HepG2 (cell line): ENCODE data around the gene ARVCF. TPM values are rescaled to one million over a fixed set of nuclear protein-coding genes. Genes with fewer than 3 reads are reported as not detected.

Experiments
- ARNT2 ChIP-seq: sonication (generic); formaldehyde crosslinking; IDR thresholded peaks from 2 replicates; pipeline ENCODE4 v1.8.0; 2022; ENCODE audit warnings: mild to moderate bottlenecking, low read depth, missing genetic modification reagents, moderate library complexity
- CREM ChIP-seq, 2 experiments: sonication (generic) in 1 of 2; formaldehyde crosslinking in 1 of 2; IDR thresholded peaks; 2 replicates each; pipeline versions ENCODE4 v1.4.0 to v1.6.1; 2016 to 2020; ENCODE audit warnings: antibody characterized with exemption in 1 of 2, mild to moderate bottlenecking in 1 of 2, missing genetic modification reagents in 1 of 2
- GABPB1 ChIP-seq: IDR thresholded peaks from 2 replicates; pipeline ENCODE4 v1.6.1; 2016; ENCODE audit warnings: mild to moderate bottlenecking, missing genetic modification reagents, moderate library complexity, missing compliant biosample characterization
- GFI1 ChIP-seq: sonication (generic); formaldehyde crosslinking; IDR thresholded peaks from 2 replicates; pipeline ENCODE4 v1.5.0; 2020; ENCODE audit warnings: missing genetic modification reagents, mild to moderate bottlenecking, borderline replicate concordance
- HNRNPK ChIP-seq: fragments of 200-400 bp; formaldehyde crosslinking; IDR thresholded peaks from 2 replicates; pipeline ENCODE4 v1.6.1; 2018; ENCODE audit warnings: low read length, low read depth, moderate library complexity, mild to moderate bottlenecking; ENCODE audit not compliant: poor library complexity, severe bottlenecking
- JDP2 ChIP-seq: sonication (generic); formaldehyde crosslinking; IDR thresholded peaks from 2 replicates; pipeline ENCODE4 v1.8.1; 2022; ENCODE audit warnings: missing genetic modification reagents, borderline replicate concordance
- JUN ChIP-seq: sonication (generic); formaldehyde crosslinking; IDR thresholded peaks from 2 replicates; pipeline ENCODE4 v1.4.0; 2020; ENCODE audit warnings: mild to moderate bottlenecking, missing genetic modification reagents
- KDM6A ChIP-seq: IDR thresholded peaks from 2 replicates; pipeline ENCODE4 v1.6.1; 2016; ENCODE audit warnings: low read depth
- KLF13 ChIP-seq: sonication (generic); formaldehyde crosslinking; IDR thresholded peaks from 2 replicates; pipeline ENCODE4 v1.4.0; 2020; ENCODE audit warnings: mild to moderate bottlenecking, missing genetic modification reagents
- NFIC ChIP-seq: IDR thresholded peaks from 2 replicates; pipeline ENCODE4 v1.6.1; 2012; ENCODE audit warnings: mild to moderate bottlenecking, low read length, inconsistent platforms
- NPAS2 ChIP-seq: sonication (generic); formaldehyde crosslinking; IDR thresholded peaks from 2 replicates; pipeline ENCODE4 v1.8.0; 2022; ENCODE audit warnings: mild to moderate bottlenecking, missing genetic modification reagents, borderline replicate concordance
- NR3C1 ChIP-seq: sonication (generic); formaldehyde crosslinking; IDR thresholded peaks from 2 replicates; pipeline ENCODE4 v1.4.0; 2020; ENCODE audit warnings: missing genetic modification reagents
- PHF8 ChIP-seq: sonication (generic); formaldehyde crosslinking; IDR thresholded peaks from 2 replicates; pipeline ENCODE4 v1.5.0; 2020; ENCODE audit warnings: missing genetic modification reagents
- XBP1 ChIP-seq: sonication (generic); formaldehyde crosslinking; IDR thresholded peaks from 2 replicates; pipeline ENCODE4 v1.5.0; 2020; ENCODE audit warnings: missing genetic modification reagents
- ZBTB1 ChIP-seq: sonication (generic); formaldehyde crosslinking; IDR thresholded peaks from 2 replicates; pipeline ENCODE4 v1.4.0; 2020; ENCODE audit warnings: missing genetic modification reagents, borderline replicate concordance
- ZFP36L2 ChIP-seq: sonication (generic); formaldehyde crosslinking; IDR thresholded peaks from 2 replicates; pipeline ENCODE4 v1.4.0; 2020; ENCODE audit warnings: missing genetic modification reagents
- ZNF24 ChIP-seq: fragments of 450-650 bp; IDR thresholded peaks from 2 replicates; pipeline ENCODE4 v1.6.1; 2017; ENCODE audit warnings: antibody characterized with exemption, mild to moderate bottlenecking
- ZNF251 ChIP-seq: sonication (generic); formaldehyde crosslinking; IDR thresholded peaks from 2 replicates; pipeline ENCODE4 v1.9.0; 2021; ENCODE audit warnings: mild to moderate bottlenecking, missing genetic modification reagents
- ZNF34 ChIP-seq: sonication (generic); formaldehyde crosslinking; IDR thresholded peaks from 2 replicates; pipeline ENCODE4 v1.4.0; 2020; ENCODE audit warnings: mild to moderate bottlenecking, missing genetic modification reagents, borderline replicate concordance
- ZNF501 ChIP-seq: sonication (generic); formaldehyde crosslinking; IDR thresholded peaks from 2 replicates; pipeline ENCODE4 v1.5.1; 2020; ENCODE audit warnings: mild to moderate bottlenecking, moderate library complexity, missing genetic modification reagents
- ZNF557 ChIP-seq: sonication (generic); formaldehyde crosslinking; IDR thresholded peaks from 2 replicates; pipeline ENCODE4 v1.4.0; 2020; ENCODE audit warnings: missing genetic modification reagents
- ZNF562 ChIP-seq: sonication (generic); formaldehyde crosslinking; IDR thresholded peaks from 2 replicates; pipeline ENCODE4 v1.8.0; 2022; ENCODE audit warnings: missing genetic modification reagents, borderline replicate concordance
- ZNF577 ChIP-seq: sonication (generic); formaldehyde crosslinking; IDR thresholded peaks from 2 replicates; pipeline ENCODE4 v1.4.0; 2020; ENCODE audit warnings: mild to moderate bottlenecking, low read depth, missing genetic modification reagents, borderline replicate concordance
- ZNF674 ChIP-seq: sonication (generic); formaldehyde crosslinking; IDR thresholded peaks from 2 replicates; pipeline ENCODE4 v1.5.0; 2020; ENCODE audit warnings: low read depth, mild to moderate bottlenecking, missing genetic modification reagents
- ZSCAN25 ChIP-seq: sonication (generic); formaldehyde crosslinking; IDR thresholded peaks from 2 replicates; pipeline ENCODE4 v1.8.0; 2022; ENCODE audit warnings: mild to moderate bottlenecking, missing genetic modification reagents
- polyA plus RNA-seq, 8 experiments: library from polyadenylated mRNA; depleted of rRNA in 3 of 8; stranded (reverse) in 7 of 8; unstranded in 1 of 8; fragments of >200 nt; fragmentation: Illumina TruSeq in 4 of 8; extraction: Trizol in 4 of 8; gene quantifications; 2 replicates each; pipeline versions ENCODE4 v1.2.1 to v1.2.3, GENCODE V29; 2011 to 2016; ENCODE audit warnings: low read depth in 4 of 8, missing spikeins in 1 of 8, mixed read lengths in 1 of 8; ENCODE audit not compliant: insufficient read depth in 1 of 8
- total RNA-seq, 5 experiments: library from RNA; depleted of rRNA; stranded (reverse); fragments of >200 nt; fragmentation: Illumina TruSeq; extraction: Trizol; gene quantifications; 2 replicates each; pipeline ENCODE4 v1.2.3, GENCODE V29; 2016; ENCODE audit warnings: low read depth in 1 of 5
- TF ChIP-seq, protein P1 (sequence below): sonication (generic); formaldehyde crosslinking; IDR thresholded peaks from 2 replicates; pipeline ENCODE4 v1.4.0; 2020; ENCODE audit warnings: missing genetic modification reagents, borderline replicate concordance
- TF ChIP-seq, protein P2 (sequence below): sonication (generic); formaldehyde crosslinking; IDR thresholded peaks from 2 replicates; pipeline ENCODE4 v1.5.0; 2020; ENCODE audit warnings: missing genetic modification reagents

Gene ARVCF
- total and polyA plus RNA-seq, 2 of the 13 experiments (the other 11 are each of a cell fraction or from before 2014, with no cell fraction given) = 16.4 to 17.7 TPM

DNA sequence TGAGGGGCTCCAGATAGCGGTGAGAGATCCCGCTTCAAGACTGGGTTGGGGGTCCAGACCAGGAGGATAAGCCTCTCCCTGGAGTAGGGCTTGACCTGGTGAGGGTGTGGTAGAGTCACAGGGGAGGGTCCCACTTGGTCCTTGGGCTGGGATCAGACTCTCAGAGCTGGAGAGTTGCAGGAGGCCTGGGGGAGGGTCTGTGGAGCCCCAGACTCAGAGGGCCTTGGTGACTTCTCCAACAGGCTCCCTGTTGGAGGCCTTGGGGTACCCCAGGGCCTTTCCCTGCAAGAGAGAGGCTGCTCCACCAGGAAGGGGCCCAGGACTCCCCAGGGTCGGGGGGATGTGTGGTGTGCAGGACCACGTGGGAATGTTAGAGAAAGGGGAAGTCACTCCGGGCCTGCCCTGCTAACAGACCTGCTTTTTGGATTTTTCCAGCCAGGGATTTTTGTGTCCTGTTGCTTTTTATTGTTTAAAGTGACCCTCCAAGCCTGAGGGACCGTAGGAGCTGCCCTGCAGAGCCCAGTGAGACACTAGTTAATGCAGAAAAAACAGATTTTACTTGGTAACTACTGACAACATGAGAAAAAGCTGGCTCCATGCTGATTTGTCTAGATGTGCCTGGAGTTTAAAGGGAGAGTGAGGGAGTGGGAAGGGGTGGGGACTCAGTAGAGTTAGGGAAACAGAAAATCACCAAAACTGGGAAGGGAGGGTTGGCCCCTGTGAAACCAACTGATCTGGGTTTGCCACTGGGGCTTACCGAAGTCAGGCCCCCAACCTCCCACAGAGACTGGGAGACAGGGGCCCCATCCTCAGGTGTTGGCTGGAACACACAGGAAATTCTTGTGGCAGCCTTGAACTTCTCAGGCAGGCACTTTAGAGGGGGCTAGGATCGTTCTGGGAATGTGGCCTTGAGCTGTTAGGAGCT is 74.2 kb downstream of the ARVCF start (continued):
- TF ChIP-seq, protein P1, sequence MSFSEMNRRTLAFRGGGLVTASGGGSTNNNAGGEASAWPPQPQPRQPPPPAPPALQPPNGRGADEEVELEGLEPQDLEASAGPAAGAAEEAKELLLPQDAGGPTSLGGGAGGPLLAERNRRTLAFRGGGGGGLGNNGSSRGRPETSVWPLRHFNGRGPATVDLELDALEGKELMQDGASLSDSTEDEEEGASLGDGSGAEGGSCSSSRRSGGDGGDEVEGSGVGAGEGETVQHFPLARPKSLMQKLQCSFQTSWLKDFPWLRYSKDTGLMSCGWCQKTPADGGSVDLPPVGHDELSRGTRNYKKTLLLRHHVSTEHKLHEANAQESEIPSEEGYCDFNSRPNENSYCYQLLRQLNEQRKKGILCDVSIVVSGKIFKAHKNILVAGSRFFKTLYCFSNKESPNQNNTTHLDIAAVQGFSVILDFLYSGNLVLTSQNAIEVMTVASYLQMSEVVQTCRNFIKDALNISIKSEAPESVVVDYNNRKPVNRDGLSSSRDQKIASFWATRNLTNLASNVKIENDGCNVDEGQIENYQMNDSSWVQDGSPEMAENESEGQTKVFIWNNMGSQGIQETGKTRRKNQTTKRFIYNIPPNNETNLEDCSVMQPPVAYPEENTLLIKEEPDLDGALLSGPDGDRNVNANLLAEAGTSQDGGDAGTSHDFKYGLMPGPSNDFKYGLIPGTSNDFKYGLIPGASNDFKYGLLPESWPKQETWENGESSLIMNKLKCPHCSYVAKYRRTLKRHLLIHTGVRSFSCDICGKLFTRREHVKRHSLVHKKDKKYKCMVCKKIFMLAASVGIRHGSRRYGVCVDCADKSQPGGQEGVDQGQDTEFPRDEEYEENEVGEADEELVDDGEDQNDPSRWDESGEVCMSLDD (CRISPR knock-in tag) = no peak
- TF ChIP-seq PHF8 (CRISPR knock-in tag) (no peak), ZNF251 (CRISPR knock-in tag) (no peak), ZSCAN25 (CRISPR knock-in tag) (peak; percentile 2; the same call in 1 of the 2 replicates), ZNF577 (no peak), ZNF557 (CRISPR knock-in tag) (no peak), ZBTB1 (CRISPR knock-in tag) (no peak), NR3C1 (CRISPR knock-in tag) (no peak), ZNF24 (no peak), KDM6A (no peak), NPAS2 (CRISPR knock-in tag) (no peak), ZFP36L2 (CRISPR knock-in tag) (no peak), JDP2 (CRISPR knock-in tag) (no peak), ZNF34 (CRISPR knock-in tag) (no peak), JUN (CRISPR knock-in tag) (no peak), XBP1 (CRISPR knock-in tag) (no peak), CREM (IDR thresholded peaks at IDR 0.05) (0 out of 2 replicates have a peak, but pooled peaks have one; percentile 31), CREM (CRISPR knock-in tag; IDR thresholded peaks at IDR 0.05) (no peak), ZNF501 (CRISPR knock-in tag) (peak; percentile 51), ZNF562 (no peak), KLF13 (CRISPR knock-in tag) (no peak), GABPB1 (CRISPR knock-in tag) (no peak), ZNF674 (CRISPR knock-in tag) (no peak), NFIC (no peak), HNRNPK (no peak), GFI1 (CRISPR knock-in tag) (peak; percentile 58; the same call in 1 of the 2 replicates), ARNT2 (CRISPR knock-in tag) (0 out of 2 replicates have a peak, but pooled peaks have one; percentile 17)
- TF ChIP-seq, protein P2, sequence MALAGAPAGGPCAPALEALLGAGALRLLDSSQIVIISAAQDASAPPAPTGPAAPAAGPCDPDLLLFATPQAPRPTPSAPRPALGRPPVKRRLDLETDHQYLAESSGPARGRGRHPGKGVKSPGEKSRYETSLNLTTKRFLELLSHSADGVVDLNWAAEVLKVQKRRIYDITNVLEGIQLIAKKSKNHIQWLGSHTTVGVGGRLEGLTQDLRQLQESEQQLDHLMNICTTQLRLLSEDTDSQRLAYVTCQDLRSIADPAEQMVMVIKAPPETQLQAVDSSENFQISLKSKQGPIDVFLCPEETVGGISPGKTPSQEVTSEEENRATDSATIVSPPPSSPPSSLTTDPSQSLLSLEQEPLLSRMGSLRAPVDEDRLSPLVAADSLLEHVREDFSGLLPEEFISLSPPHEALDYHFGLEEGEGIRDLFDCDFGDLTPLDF = no peak
